MM.1S (cell line): Measurements from ENCODE around the gene TRIM71.

Experiments used
- CTCF ChIP-seq: fragments of 300-600 bp; sonication (generic); IDR thresholded peaks from 2 replicates; pipeline ENCODE4 v1.5.1; 2016; ENCODE audit warnings: antibody characterized with exemption, low read length, mixed read lengths
- EZH2 ChIP-seq: fragments of 300-600 bp; sonication (generic); optimal IDR thresholded peaks from 2 replicates; pipeline ENCODE3; 2017; ENCODE audit warnings: low read depth, mild to moderate bottlenecking, antibody characterized with exemption, low read length, mixed read lengths
- EZH2phosphoT487 ChIP-seq: fragments of 300-600 bp; sonication (generic); IDR thresholded peaks from 2 replicates; pipeline ENCODE4 v1.6.1; 2018; ENCODE audit warnings: antibody characterized with exemption, low read length

- TF ChIP-seq EZH2 (no peak), CTCF (no peak), EZH2phosphoT487 (no peak)
Measured at GRCh38 chr3:32837366-32837765, 19.6 kb downstream of the TRIM71 start.
